Activated effector memory CD4-positive, alpha-beta T cell treated with anti-CD3 and anti-CD28 coated beads, Interleukin-2, amount 50 U/mL, for 16 hours (primary cell): Measurements from ENCODE around the gene PPL.

Experiments
- DNase-seq: peaks from one replicate; pipeline ENCODE4 v3.0.0-alpha.2; 2020

PPL gene

GRCh38 chr16:4859900-4860255 is 77.1 kb downstream of the PPL start:
- peak; percentile 38 for DNase-seq

GRCh38 chr16:4859190-4859899 is 77.6 kb downstream of the PPL start:
- peak; percentile 42 for DNase-seq

- peak; percentile 16 for DNase-seq
Measured at GRCh38 chr16:4855804-4856203, 81.1 kb downstream of the PPL start.

GRCh38 chr16:4855371-4855770 is 81.6 kb downstream of the PPL start:
- no peak for DNase-seq

GRCh38 chr16:4852221-4852872 is 84.6 kb downstream of the PPL start:
- no peak for DNase-seq

GRCh38 chr16:4850211-4850610 is 86.7 kb downstream of the PPL start:
- no peak for DNase-seq

- DNase-seq = peak; percentile 77
Measured at GRCh38 chr16:4847774-4848587, 89.0 kb downstream of the PPL start.

- DNase-seq = peak; percentile 100
Measured at GRCh38 chr16:4846901-4847773, 89.8 kb downstream of the PPL start, which contains the start of the genes GLYR1 and UBN1. Gene GLYR1, minus strand, starts transcription at chr16:4847288. Its CDS starts 23 bp downstream, at chr16:4847265. Gene UBN1, plus strand, starts transcription at chr16:4847481. Its CDS starts 5,437 bp downstream, at chr16:4852918.

- DNase-seq = peak; percentile 74
Measured at GRCh38 chr16:4846503-4846900, 90.4 kb downstream of the PPL start.

- DNase-seq = no peak
Measured at GRCh38 chr16:4840984-4841383, 96.0 kb downstream of the PPL start.

GRCh38 chr16:4839942-4840341 is 97.0 kb downstream of the PPL start:
- no peak for DNase-seq

GRCh38 chr16:4837733-4838501 is 99.0 kb downstream of the PPL start:
- no peak for DNase-seq

GRCh38 chr16:4836727-4837126 is 100.2 kb downstream of the PPL start:
- DNase-seq = no peak

GRCh38 chr16:4833584-4833983 is 103.4 kb downstream of the PPL start:
- DNase-seq = no peak

GRCh38 chr16:4832698-4833343 is 104.1 kb downstream of the PPL start:
- DNase-seq = no peak
